ENCODE data around the gene WDFY4. TPM values are rescaled to one million over a fixed set of nuclear protein-coding genes. Genes with fewer than 3 reads are reported as not detected.

Gene WDFY4
- total RNA-seq, 6 experiments from 2014 or later = not detected

GRCh38 chr10:48890888-48891850 lies 206.5 kb downstream of the WDFY4 start:
- no peaks in the 10 kb centered on the region for H3K9me3 Mint-ChIP-seq
- no peak overlapping the region for H3K4me3 Mint-ChIP-seq
- peaks cover 15% of the 10 kb centered on the region for H3K27me3 Mint-ChIP-seq (ENCODE audit: insufficient read depth)
- no peaks in the 10 kb centered on the region for H3K36me3 Mint-ChIP-seq (ENCODE audit: low read depth)
- H3K4me1 Mint-ChIP-seq (ENCODE audit: low read depth) = no peaks in the 10 kb centered on the region
- DNase-seq = no peak
- H3K27ac Mint-ChIP-seq = no peak overlapping the region
- TF ChIP-seq CTCF (IDR thresholded peaks at IDR 0.05) = no peak

DNA sequence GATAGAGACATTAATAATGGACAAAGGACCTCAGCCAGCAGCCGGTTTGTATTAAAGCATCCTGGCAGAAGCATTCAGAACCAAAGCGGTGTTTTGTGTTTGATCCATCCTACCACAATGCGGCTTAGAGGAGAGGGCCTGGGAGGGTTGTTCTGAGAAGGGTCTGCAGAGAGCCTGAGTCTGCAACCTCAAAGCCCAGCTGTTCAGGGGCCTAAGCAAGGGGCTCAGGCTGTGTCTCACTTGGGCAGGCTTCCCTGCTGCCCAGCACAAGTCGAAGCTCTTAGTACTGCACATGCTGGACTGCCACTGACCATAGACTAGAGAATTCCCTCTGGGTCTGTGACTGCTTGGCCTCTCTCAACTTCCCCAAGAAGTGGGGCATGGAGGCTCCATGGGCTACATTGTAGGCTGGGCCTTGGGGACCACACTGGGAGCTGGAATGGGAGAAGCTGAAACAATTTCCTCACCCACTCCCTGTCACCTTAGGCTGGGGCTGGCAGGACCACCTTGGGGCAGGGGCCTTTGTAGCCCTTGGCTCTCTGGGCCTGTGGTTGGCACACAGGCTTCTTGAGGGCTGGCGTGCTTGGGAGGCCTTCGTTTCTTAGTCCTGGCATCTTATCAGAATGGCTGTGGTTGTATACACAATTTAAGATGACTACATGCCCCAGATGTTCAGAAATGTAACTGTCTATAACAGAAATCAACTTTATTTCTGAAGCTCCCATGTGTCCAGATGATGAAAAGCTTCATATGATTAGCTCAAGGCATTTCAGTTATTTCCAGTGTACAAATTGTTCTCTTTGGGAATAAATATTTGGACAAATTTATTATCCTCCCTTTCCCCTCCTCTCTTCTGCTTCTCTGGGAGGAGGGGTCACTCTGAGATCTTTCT lies 210.5 kb downstream of the WDFY4 start:
- peaks cover 18% of the 10 kb centered on the region for H3K27me3 Mint-ChIP-seq (ENCODE audit: insufficient read depth)
- H3K9me3 Mint-ChIP-seq = no peaks in the 10 kb centered on the region
- H3K4me3 Mint-ChIP-seq = no peak overlapping the region
- no peak for TF ChIP-seq CTCF (IDR thresholded peaks at IDR 0.05)
- no peaks in the 10 kb centered on the region for H3K4me1 Mint-ChIP-seq (ENCODE audit: low read depth)
- H3K27ac Mint-ChIP-seq = no peak overlapping the region
- H3K36me3 Mint-ChIP-seq (ENCODE audit: low read depth) = no peaks in the 10 kb centered on the region
- DNase-seq = no peak

GRCh38 chr10:48895803-48896195 lies 211.1 kb downstream of the WDFY4 start:
- Mint-ChIP-seq H3K4me3 (no peak overlapping the region), H3K4me1 (ENCODE audit: low read depth) (no peaks in the 10 kb centered on the region), H3K27me3 (ENCODE audit: insufficient read depth) (peaks cover 14% of the 10 kb centered on the region), H3K9me3 (no peaks in the 10 kb centered on the region), H3K36me3 (ENCODE audit: low read depth) (no peaks in the 10 kb centered on the region), H3K27ac (no peak overlapping the region)
- DNase-seq = no peak
- no peak for TF ChIP-seq CTCF (IDR thresholded peaks at IDR 0.05)

GRCh38 chr10:48896756-48897440 lies 212.2 kb downstream of the WDFY4 start:
- DNase-seq = peak; percentile 6
- Mint-ChIP-seq H3K4me3 (no peak overlapping the region), H3K9me3 (no peaks in the 10 kb centered on the region), H3K4me1 (ENCODE audit: low read depth) (no peaks in the 10 kb centered on the region), H3K36me3 (ENCODE audit: low read depth) (no peaks in the 10 kb centered on the region), H3K27ac (no peak overlapping the region), H3K27me3 (ENCODE audit: insufficient read depth) (peaks cover 19% of the 10 kb centered on the region)
- no peak for TF ChIP-seq CTCF (IDR thresholded peaks at IDR 0.05)

GRCh38 chr10:48897441-48897790 lies 212.7 kb downstream of the WDFY4 start:
- no peak for TF ChIP-seq CTCF (IDR thresholded peaks at IDR 0.05)
- H3K4me1 Mint-ChIP-seq (ENCODE audit: low read depth) = no peaks in the 10 kb centered on the region

More at GRCh38 chr10:48897441-48897790, 212.7 kb downstream of the WDFY4 start:
- H3K9me3 Mint-ChIP-seq = no peaks in the 10 kb centered on the region
- H3K27me3 Mint-ChIP-seq (ENCODE audit: insufficient read depth) = peaks cover 19% of the 10 kb centered on the region
- no peak overlapping the region for H3K27ac Mint-ChIP-seq
- no peaks in the 10 kb centered on the region for H3K36me3 Mint-ChIP-seq (ENCODE audit: low read depth)
- H3K4me3 Mint-ChIP-seq = no peak overlapping the region
- no peak for DNase-seq
